HG02610 (cell line): ENCODE measurements around the gene AAR2.

Experiments
- ATAC-seq: cut with Tn5 transposase; IDR thresholded peaks from one replicate; pipeline ENCODE4 v1.9.1; 2021; ENCODE audit warnings: mild to moderate bottlenecking, moderate library complexity; ENCODE audit not compliant: unreplicated experiment

AAR2 gene

GRCh38 chr20:36275441-36276189 is 39.3 kb downstream of the AAR2 start:
- no peak for ATAC-seq

GRCh38 chr20:36277546-36277945 is 41.3 kb downstream of the AAR2 start:
- no peak for ATAC-seq

GRCh38 chr20:36279362-36279761 is 43.1 kb downstream of the AAR2 start:
- ATAC-seq = no peak

- no peak for ATAC-seq
Observed at GRCh38 chr20:36279776-36280175, 43.5 kb downstream of the AAR2 start.

- ATAC-seq = no peak
Observed at GRCh38 chr20:36281785-36282380, 45.6 kb downstream of the AAR2 start.

- ATAC-seq = no peak
Observed at GRCh38 chr20:36284751-36285150, 48.5 kb downstream of the AAR2 start.

GRCh38 chr20:36285746-36286447 is 49.6 kb downstream of the AAR2 start:
- ATAC-seq = no peak

- no peak for ATAC-seq
Observed at GRCh38 chr20:36297656-36298055, 61.4 kb downstream of the AAR2 start.

- no peak for ATAC-seq
Observed at GRCh38 chr20:36298061-36298460, 61.8 kb downstream of the AAR2 start.

GRCh38 chr20:36298795-36299339 is 62.6 kb downstream of the AAR2 start:
- no peak for ATAC-seq

GRCh38 chr20:36299459-36299858 is 63.2 kb downstream of the AAR2 start:
- no peak for ATAC-seq

GRCh38 chr20:36301359-36302119 is 65.3 kb downstream of the AAR2 start:
- no peak for ATAC-seq

GRCh38 chr20:36303020-36303595 is 66.8 kb downstream of the AAR2 start:
- no peak for ATAC-seq

- no peak for ATAC-seq
Observed at GRCh38 chr20:36303831-36304230, 67.6 kb downstream of the AAR2 start.

GRCh38 chr20:36304786-36305495 is 68.7 kb downstream of the AAR2 start:
- ATAC-seq = no peak

GRCh38 chr20:36305602-36306551 is 69.6 kb downstream of the AAR2 start, which contains the start of gene DLGAP4:
Gene DLGAP4 (plus strand): TSS chr20:36306339. CDS start chr20:36431718, 125,379 bp downstream.
- no peak for ATAC-seq
